H9 (cell line): Measurements from ENCODE around the gene SLC30A3. TPM values are rescaled to one million over a fixed set of nuclear protein-coding genes. Genes with fewer than 3 reads are reported as not detected.
"Not testable (repeated sequence)": the region's sequence is repeated elsewhere in the genome, so short reads cannot be mapped to it uniquely, and the experiment has no call there.

Source experiments
- DNase-seq: peaks from one replicate; pipeline ENCODE4 v3.0.0-alpha.2; 2017
- H2AFZ ChIP-seq: one replicate; pipeline ENCODE4 v1.6.1; 2013; ENCODE audit warnings: mild to moderate bottlenecking, low read length, control low read depth, moderate library complexity
- H2AK5ac ChIP-seq: 2 replicates; pipeline ENCODE4 v1.6.1; 2013; ENCODE audit warnings: low read length, control low read depth, mixed read lengths; ENCODE audit not compliant: insufficient read length
- H2BK120ac ChIP-seq: one replicate; pipeline ENCODE4 v1.6.1; 2013; ENCODE audit warnings: low read depth, mild to moderate bottlenecking, low read length, control low read depth, inconsistent platforms; ENCODE audit not compliant: poor library complexity, severe bottlenecking
- H2BK12ac ChIP-seq: 2 replicates; pipeline ENCODE4 v1.6.1; 2013; ENCODE audit warnings: low read length, control low read depth, mixed read lengths, low read depth; ENCODE audit not compliant: insufficient read length
- H2BK15ac ChIP-seq: 2 replicates; pipeline ENCODE4 v1.6.1; 2013; ENCODE audit warnings: low read depth, low read length, control low read depth
- H2BK20ac ChIP-seq: one replicate; pipeline ENCODE4 v1.6.1; 2013; ENCODE audit warnings: low read depth, mild to moderate bottlenecking, low read length, control low read depth, inconsistent platforms; ENCODE audit not compliant: poor library complexity, severe bottlenecking
- H2BK5ac ChIP-seq: 2 replicates; pipeline ENCODE4 v1.6.1; 2013; ENCODE audit warnings: low read length, control low read depth, mixed read lengths; ENCODE audit not compliant: insufficient read length
- H3K14ac ChIP-seq: 2 replicates; pipeline ENCODE4 v1.6.1; 2013; ENCODE audit warnings: low read length, control low read depth; ENCODE audit not compliant: insufficient read depth
- H3K18ac ChIP-seq: 2 replicates; pipeline ENCODE4 v1.6.1; 2013; ENCODE audit warnings: low read depth, mild to moderate bottlenecking, mixed read lengths, low read length, control low read depth; ENCODE audit not compliant: insufficient read length
- H3K23ac ChIP-seq: 2 replicates; pipeline ENCODE4 v1.6.1; 2013; ENCODE audit warnings: low read length, control low read depth, mixed read lengths, low read depth; ENCODE audit not compliant: insufficient read length
- H3K23me2 ChIP-seq: 2 replicates; pipeline ENCODE4 v1.6.1; 2013; ENCODE audit warnings: low read depth, mild to moderate bottlenecking, mixed read lengths, low read length, control low read depth; ENCODE audit not compliant: insufficient read length, poor library complexity, severe bottlenecking
- H3K27ac ChIP-seq: 2 replicates; pipeline ENCODE4 v1.5.1; 2013; ENCODE audit warnings: low read length, control low read depth, mixed read lengths, low read depth; ENCODE audit not compliant: insufficient read length
- H3K27me3 ChIP-seq: 2 replicates; pipeline ENCODE4 v1.6.1; 2013; ENCODE audit warnings: low read length, control low read depth, inconsistent platforms; ENCODE audit not compliant: insufficient read depth
- H3K4ac ChIP-seq: 2 replicates; pipeline ENCODE4 v1.6.1; 2013; ENCODE audit warnings: low read depth, mild to moderate bottlenecking, control low read depth, inconsistent platforms, low read length, moderate library complexity
- H3K4me1 ChIP-seq: 2 replicates; pipeline ENCODE4 v1.6.1; 2013; ENCODE audit warnings: low read length, control low read depth, inconsistent platforms; ENCODE audit not compliant: insufficient read depth
- H3K4me2 ChIP-seq: 2 replicates; pipeline ENCODE4 v1.6.1; 2013; ENCODE audit warnings: low read length, control low read depth, mixed read lengths; ENCODE audit not compliant: insufficient read length, insufficient read depth
- H3K56ac ChIP-seq: 2 replicates; pipeline ENCODE4 v1.6.1; 2013; ENCODE audit warnings: low read depth, mild to moderate bottlenecking, mixed read lengths, low read length, control low read depth; ENCODE audit not compliant: insufficient read length
- H3K79me1 ChIP-seq: 2 replicates; pipeline ENCODE4 v1.6.1; 2013; ENCODE audit warnings: low read depth, mild to moderate bottlenecking, moderate library complexity, low read length, control low read depth, inconsistent platforms; ENCODE audit not compliant: insufficient read depth, poor library complexity, severe bottlenecking
- H3K79me2 ChIP-seq: 2 replicates; pipeline ENCODE4 v1.6.1; 2013; ENCODE audit warnings: low read length, control low read depth, inconsistent platforms; ENCODE audit not compliant: insufficient read depth
- H3K9ac ChIP-seq: 2 replicates; pipeline ENCODE4 v1.6.1; 2013; ENCODE audit warnings: low read length, control low read depth, mixed read lengths; ENCODE audit not compliant: insufficient read length; ENCODE audit errors: extremely low read depth
- H3K9me3 ChIP-seq: one replicate; pipeline ENCODE4 v1.6.1; 2013; ENCODE audit warnings: low read depth, low read length, inconsistent platforms; ENCODE audit not compliant: control insufficient read depth
- H3T11ph ChIP-seq: one replicate; pipeline ENCODE4 v1.6.1; 2013; ENCODE audit warnings: mild to moderate bottlenecking, low read length, control low read depth, inconsistent platforms
- H4K20me1 ChIP-seq: one replicate; pipeline ENCODE4 v1.6.1; 2013; ENCODE audit not compliant: control insufficient read depth, insufficient read length, insufficient read depth
- H4K5ac ChIP-seq: 2 replicates; pipeline ENCODE4 v1.6.1; 2013; ENCODE audit warnings: low read depth, mild to moderate bottlenecking, mixed read lengths, low read length, control low read depth; ENCODE audit not compliant: insufficient read length
- H4K8ac ChIP-seq: replicated peaks from 2 replicates; pipeline ENCODE4 v1.6.1; 2013; ENCODE audit warnings: low read length, control low read depth, mixed read lengths, low read depth; ENCODE audit not compliant: insufficient read length
- H4K91ac ChIP-seq: 2 replicates; pipeline ENCODE4 v1.6.1; 2013; ENCODE audit warnings: low read depth, mild to moderate bottlenecking, moderate library complexity, mixed read lengths, low read length, control low read depth; ENCODE audit not compliant: insufficient read length
- H3K27ac Mint-ChIP-seq, 3 experiments: 2 replicates in 2 of 3; 3 replicates in 1 of 3; pipeline ENCODE4 v1.8.0; 2020 to 2021; ENCODE audit warnings: mixed read lengths in 3 of 3, mild to moderate bottlenecking in 1 of 3, moderate library complexity in 1 of 3
- H3K27me3 Mint-ChIP-seq: 2 replicates; pipeline ENCODE4 v1.8.0; 2021; ENCODE audit warnings: low read depth, mild to moderate bottlenecking, moderate library complexity, mixed read lengths
- H3K36me3 Mint-ChIP-seq, 3 experiments: 2 replicates in 2 of 3; 3 replicates in 1 of 3; pipeline ENCODE4 v1.8.0; 2020 to 2021; ENCODE audit warnings: low read depth in 3 of 3, mixed read lengths in 3 of 3; ENCODE audit not compliant: insufficient read depth in 1 of 3
- H3K4me1 Mint-ChIP-seq, 2 experiments: 2 replicates each; pipeline ENCODE4 v1.8.0; 2020; ENCODE audit warnings: mixed read lengths in 2 of 2
- H3K4me3 Mint-ChIP-seq, 2 experiments: 2 replicates in 1 of 2; 3 replicates in 1 of 2; pipeline ENCODE4 v1.8.0; 2020 to 2021; ENCODE audit warnings: mild to moderate bottlenecking in 2 of 2, mixed read lengths in 2 of 2, moderate library complexity in 1 of 2
- H3K9me3 Mint-ChIP-seq, 2 experiments: 2 replicates in 1 of 2; 3 replicates in 1 of 2; pipeline ENCODE4 v1.8.0; 2020; ENCODE audit warnings: mild to moderate bottlenecking in 2 of 2, mixed read lengths in 2 of 2, moderate library complexity in 1 of 2
- WGBS: extraction: QIAGEN DNeasy Blood & Tissue Kit; methylation state at CpG from one replicate; pipeline ENCODE4 v1.1.7; 2013; ENCODE audit warnings: missing lambda C conversion rate, low lambda C conversion rate, mixed read lengths; ENCODE audit not compliant: insufficient read length; ENCODE audit errors: extremely low coverage; 5-methylcytosine and 5-hydroxymethylcytosine counted together
- total RNA-seq: library from RNA; stranded (reverse); gene quantifications from 2 replicates; pipeline ENCODE4 v1.2.1, GENCODE V29; 2021
- TF ChIP-seq, protein P1 (sequence below): fragments of 200-600 bp; sonication (generic); conservative IDR thresholded peaks from 3 replicates; pipeline ENCODE4 v1.8.0; 2021; ENCODE audit warnings: antibody characterized with exemption, mild to moderate bottlenecking

Gene SLC30A3
- total RNA-seq, 1 experiment from 2014 or later = 2.5 TPM

DNA sequence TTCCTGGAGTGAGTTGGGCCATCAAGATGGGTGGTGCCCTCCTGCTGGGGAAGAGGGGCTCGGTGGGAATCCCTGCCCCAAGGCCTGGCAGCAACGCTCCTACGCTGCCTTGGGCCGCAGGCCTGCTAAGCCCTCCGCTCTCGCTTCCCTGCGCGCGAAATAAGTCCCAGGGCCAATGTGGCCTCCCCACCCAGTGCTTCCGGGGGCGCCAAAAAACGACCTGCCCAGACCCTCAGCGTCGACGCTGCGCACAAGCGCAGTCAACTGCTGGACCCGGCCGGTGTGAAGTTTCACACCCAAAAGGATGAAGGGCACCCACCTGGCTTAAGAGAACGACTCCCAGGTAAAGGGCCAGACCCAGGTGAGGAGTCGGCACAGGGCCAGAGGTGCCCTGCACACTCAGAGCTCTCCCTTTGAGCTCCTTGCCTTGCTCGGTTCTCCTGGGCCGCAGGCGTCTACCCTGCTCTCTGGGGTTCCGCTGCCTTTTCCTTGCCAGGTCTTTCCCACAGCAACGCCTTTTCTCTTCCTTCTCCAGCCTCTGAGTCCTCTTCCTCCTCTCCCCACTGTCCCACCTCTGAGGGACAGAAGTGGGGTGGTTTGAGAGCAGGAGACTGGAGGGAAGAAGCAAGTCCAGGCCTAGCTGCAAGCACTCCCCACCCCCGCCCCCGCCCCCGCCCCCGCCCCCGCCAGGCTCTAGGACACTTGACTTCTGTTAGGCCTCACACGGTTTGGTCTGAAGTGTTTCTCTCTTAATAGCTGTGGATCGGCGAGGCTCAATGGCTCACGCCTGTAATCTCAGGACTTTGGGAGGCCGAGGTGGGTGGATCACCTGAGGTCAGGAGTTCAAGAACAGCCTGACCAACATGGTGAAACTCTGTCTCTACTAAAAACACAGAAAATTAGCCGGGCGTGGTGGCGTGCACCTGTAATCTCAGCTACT lies 12.6 kb upstream of the SLC30A3 start, which contains the start of gene DNAJC5G:
DNAJC5G (plus strand) TSS at position 223 of the 940 bp plus-strand sequence. CDS start 1,296 bp downstream, outside the sequence.
- Histone ChIP-seq H3K27me3 (no peaks in the 10 kb centered on the region), H3T11ph (no peak within 1 kb of the TSS), H3K23ac (no peak within 1 kb of the TSS), H2BK20ac (no peak within 1 kb of the TSS), H3K4me1 (no peaks in the 10 kb centered on the region), H3K18ac (no peak within 1 kb of the TSS), H3K56ac (no peak within 1 kb of the TSS), H2BK5ac (no peak within 1 kb of the TSS), H3K4ac (no peak within 1 kb of the TSS), H2AFZ (no peak within 1 kb of the TSS), H3K79me1 (no peaks in the 10 kb centered on the region), H3K79me2 (no peaks in the 10 kb centered on the region), H4K5ac (no peak within 1 kb of the TSS), H3K4me2 (no peak within 1 kb of the TSS), H2BK120ac (no peak within 1 kb of the TSS), H2BK15ac (no peak within 1 kb of the TSS), H3K27ac (no peak within 1 kb of the TSS), H3K23me2 (no peaks in the 10 kb centered on the region), H3K14ac (no peak within 1 kb of the TSS), H4K91ac (no peak within 1 kb of the TSS), H4K8ac (no peak within 1 kb of the TSS), H3K9ac (no peak within 1 kb of the TSS), H3K9me3 (no peaks in the 10 kb centered on the region), H4K20me1 (no peaks in the 10 kb centered on the region), H2BK12ac (no peak within 1 kb of the TSS), H2AK5ac (no peak within 1 kb of the TSS)
- H3K4me3 Mint-ChIP-seq = no peak within 1 kb of the TSS
- H3K27me3 Mint-ChIP-seq = peaks cover 50% of the 10 kb centered on the region
- WGBS = no CpG with 5 or more reads among the region's 39 CpGs
- H3K9me3 Mint-ChIP-seq = no peaks in the 10 kb centered on the region
- peaks cover 11 to 24% of the 10 kb centered on the region in 2 experiments for H3K4me1 Mint-ChIP-seq
- H3K27ac Mint-ChIP-seq = no peak within 1 kb of the TSS; a peak in 1 of 7 replicates
- no peak for DNase-seq
- TF ChIP-seq, protein P1, sequence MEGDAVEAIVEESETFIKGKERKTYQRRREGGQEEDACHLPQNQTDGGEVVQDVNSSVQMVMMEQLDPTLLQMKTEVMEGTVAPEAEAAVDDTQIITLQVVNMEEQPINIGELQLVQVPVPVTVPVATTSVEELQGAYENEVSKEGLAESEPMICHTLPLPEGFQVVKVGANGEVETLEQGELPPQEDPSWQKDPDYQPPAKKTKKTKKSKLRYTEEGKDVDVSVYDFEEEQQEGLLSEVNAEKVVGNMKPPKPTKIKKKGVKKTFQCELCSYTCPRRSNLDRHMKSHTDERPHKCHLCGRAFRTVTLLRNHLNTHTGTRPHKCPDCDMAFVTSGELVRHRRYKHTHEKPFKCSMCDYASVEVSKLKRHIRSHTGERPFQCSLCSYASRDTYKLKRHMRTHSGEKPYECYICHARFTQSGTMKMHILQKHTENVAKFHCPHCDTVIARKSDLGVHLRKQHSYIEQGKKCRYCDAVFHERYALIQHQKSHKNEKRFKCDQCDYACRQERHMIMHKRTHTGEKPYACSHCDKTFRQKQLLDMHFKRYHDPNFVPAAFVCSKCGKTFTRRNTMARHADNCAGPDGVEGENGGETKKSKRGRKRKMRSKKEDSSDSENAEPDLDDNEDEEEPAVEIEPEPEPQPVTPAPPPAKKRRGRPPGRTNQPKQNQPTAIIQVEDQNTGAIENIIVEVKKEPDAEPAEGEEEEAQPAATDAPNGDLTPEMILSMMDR = no peak
- H3K36me3 Mint-ChIP-seq = no peaks in the 10 kb centered on the region

DNA sequence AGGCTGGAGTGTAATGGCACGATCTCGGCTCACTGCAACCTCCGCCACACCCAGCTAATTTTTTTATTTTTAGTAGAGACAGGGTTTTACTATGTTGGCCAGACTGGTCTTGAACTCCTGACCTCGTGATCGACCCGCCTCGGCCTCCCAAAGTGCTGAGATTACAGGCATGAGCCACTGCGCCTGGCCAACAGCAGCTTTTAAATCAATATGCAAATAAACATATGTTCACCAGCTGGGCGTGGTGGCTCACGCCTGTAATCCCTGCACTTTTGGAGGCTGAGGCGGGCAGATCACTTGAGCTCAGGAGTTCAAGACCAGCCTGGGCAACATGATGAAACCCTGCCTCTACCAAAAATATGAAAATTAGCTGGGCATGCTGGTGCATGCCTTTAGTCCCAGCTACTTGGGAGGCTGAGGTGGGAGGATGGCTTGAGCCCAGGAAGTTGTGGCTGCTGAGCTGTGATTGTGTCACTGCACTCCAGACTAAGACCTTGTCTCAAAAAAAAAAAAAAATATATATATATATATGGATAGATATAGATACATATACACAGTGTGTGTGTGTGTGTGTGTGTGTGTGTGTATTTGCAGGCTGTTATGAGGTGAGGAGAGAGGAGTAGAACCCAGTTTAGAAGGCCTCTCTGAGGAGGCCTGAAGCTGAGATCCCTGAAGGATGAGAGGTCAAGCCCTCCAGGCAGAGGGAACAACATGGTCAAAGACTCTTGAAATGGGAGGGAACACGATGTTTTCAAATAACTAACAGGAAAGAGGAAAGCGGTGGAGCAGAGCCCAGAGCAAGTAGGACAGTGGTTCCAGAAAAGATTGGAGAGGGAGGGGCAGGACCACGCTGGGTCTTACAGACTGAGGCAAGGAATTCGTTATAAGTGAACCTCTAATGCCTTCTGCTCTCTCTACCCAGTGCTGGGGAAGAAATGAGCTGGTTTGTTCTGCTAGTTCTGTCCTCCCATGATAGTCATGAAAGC lies 10.0 kb upstream of the SLC30A3 start:
- not testable (repeated sequence) for H3K56ac ChIP-seq, H3K9me3 ChIP-seq, H3T11ph ChIP-seq, H3K23ac ChIP-seq, H2BK12ac ChIP-seq, H3K4me2 ChIP-seq, H3K4ac ChIP-seq, H4K5ac ChIP-seq, H3K23me2 ChIP-seq, H3K27ac ChIP-seq, H4K20me1 ChIP-seq, H2AK5ac ChIP-seq, H3K4me3 Mint-ChIP-seq, H2BK20ac ChIP-seq, H2BK5ac ChIP-seq, H3K4me1 ChIP-seq, H2BK15ac ChIP-seq, H3K9ac ChIP-seq, H4K91ac ChIP-seq, H4K8ac ChIP-seq, H3K79me1 ChIP-seq, H3K18ac ChIP-seq, H3K27ac Mint-ChIP-seq, DNase-seq, H3K27me3 ChIP-seq, H2AFZ ChIP-seq, H3K9me3 Mint-ChIP-seq, H3K79me2 ChIP-seq, H3K14ac ChIP-seq, H3K36me3 Mint-ChIP-seq, H2BK120ac ChIP-seq
- peaks cover 36% of the 10 kb centered on the region for H3K27me3 Mint-ChIP-seq
- WGBS = no CpG with 5 or more reads among the region's 15 CpGs
- peaks cover 11 to 19% of the 10 kb centered on the region in 2 experiments for H3K4me1 Mint-ChIP-seq
